Nephron progenitor cell (in vitro differentiated cells): Measurements from ENCODE around the gene ENTR1.

Source experiments
- DNase-seq: peaks from one replicate; pipeline ENCODE4 v3.0.0; 2021
- H3K27ac Mint-ChIP-seq: 2 replicates; pipeline ENCODE4 v1.8.0; 2021; ENCODE audit warnings: mild to moderate bottlenecking, moderate library complexity, mixed read lengths
- H3K27me3 Mint-ChIP-seq: 2 replicates; pipeline ENCODE4 v1.8.0; 2021; ENCODE audit warnings: mild to moderate bottlenecking, low read depth, mixed read lengths; ENCODE audit not compliant: poor library complexity
- H3K36me3 Mint-ChIP-seq: 2 replicates; pipeline ENCODE4 v1.8.0; 2021; ENCODE audit warnings: low read depth, mixed read lengths
- H3K4me1 Mint-ChIP-seq: 2 replicates; pipeline ENCODE4 v1.8.0; 2021; ENCODE audit warnings: mixed read lengths
- H3K4me3 Mint-ChIP-seq: 2 replicates; pipeline ENCODE4 v1.8.0; 2021; ENCODE audit warnings: mild to moderate bottlenecking, moderate library complexity, mixed read lengths
- H3K9me3 Mint-ChIP-seq: 2 replicates; pipeline ENCODE4 v1.8.0; 2021; ENCODE audit warnings: mild to moderate bottlenecking, moderate library complexity, mixed read lengths
- CTCF ChIP-seq: fragments of 200-600 bp; sonication (generic); IDR thresholded peaks from 2 replicates; pipeline ENCODE4 v1.5.0; 2021; ENCODE audit warnings: antibody characterized with exemption

ENTR1 gene

GRCh38 chr9:136454026-136454796 lies 43.8 kb upstream of the ENTR1 start:
- Mint-ChIP-seq H3K4me1 (no peaks in the 10 kb centered on the region), H3K27me3 (no peaks in the 10 kb centered on the region), H3K4me3 (no peak overlapping the region), H3K9me3 (no peaks in the 10 kb centered on the region), H3K36me3 (peaks cover 71% of the 10 kb centered on the region), H3K27ac (peak overlapping the region; percentile 84)
- DNase-seq = no peak
- TF ChIP-seq CTCF = no peak

- TF ChIP-seq CTCF = no peak
- H3K4me1 Mint-ChIP-seq = no peaks in the 10 kb centered on the region
- no peaks in the 10 kb centered on the region for H3K9me3 Mint-ChIP-seq
Observed at GRCh38 chr9:136453326-136453725, 42.9 kb upstream of the ENTR1 start.

GRCh38 chr9:136451221-136451877 lies 40.9 kb upstream of the ENTR1 start:
- Mint-ChIP-seq H3K4me3 (no peak overlapping the region), H3K27ac (peak overlapping the region; percentile 22), H3K27me3 (no peaks in the 10 kb centered on the region), H3K4me1 (no peaks in the 10 kb centered on the region), H3K36me3 (peaks cover 71% of the 10 kb centered on the region), H3K9me3 (no peaks in the 10 kb centered on the region)
- TF ChIP-seq CTCF = no peak
- no peak for DNase-seq

More at GRCh38 chr9:136453326-136453725, 42.9 kb upstream of the ENTR1 start:
- H3K27ac Mint-ChIP-seq = no peak overlapping the region
- H3K36me3 Mint-ChIP-seq = peaks cover 68% of the 10 kb centered on the region
- DNase-seq = no peak
- no peak overlapping the region for H3K4me3 Mint-ChIP-seq
- no peaks in the 10 kb centered on the region for H3K27me3 Mint-ChIP-seq

GRCh38 chr9:136448655-136449054 lies 38.2 kb upstream of the ENTR1 start:
- no peaks in the 10 kb centered on the region for H3K4me1 Mint-ChIP-seq
- H3K27ac Mint-ChIP-seq = peak overlapping the region; percentile 79
- peaks cover 65% of the 10 kb centered on the region for H3K36me3 Mint-ChIP-seq
- no peak for TF ChIP-seq CTCF
- no peaks in the 10 kb centered on the region for H3K27me3 Mint-ChIP-seq
- no peak overlapping the region for H3K4me3 Mint-ChIP-seq
- no peaks in the 10 kb centered on the region for H3K9me3 Mint-ChIP-seq
- no peak for DNase-seq

GRCh38 chr9:136447173-136447778 lies 36.9 kb upstream of the ENTR1 start:
- no peak for TF ChIP-seq CTCF
- DNase-seq = no peak
- H3K27me3 Mint-ChIP-seq = no peaks in the 10 kb centered on the region
- H3K9me3 Mint-ChIP-seq = no peaks in the 10 kb centered on the region
- H3K27ac Mint-ChIP-seq = peak overlapping the region; percentile 75
- no peaks in the 10 kb centered on the region for H3K4me1 Mint-ChIP-seq
- H3K36me3 Mint-ChIP-seq = peaks cover 67% of the 10 kb centered on the region
- no peak overlapping the region for H3K4me3 Mint-ChIP-seq
